Measurements from ENCODE around the gene FOCAD.

DNA sequence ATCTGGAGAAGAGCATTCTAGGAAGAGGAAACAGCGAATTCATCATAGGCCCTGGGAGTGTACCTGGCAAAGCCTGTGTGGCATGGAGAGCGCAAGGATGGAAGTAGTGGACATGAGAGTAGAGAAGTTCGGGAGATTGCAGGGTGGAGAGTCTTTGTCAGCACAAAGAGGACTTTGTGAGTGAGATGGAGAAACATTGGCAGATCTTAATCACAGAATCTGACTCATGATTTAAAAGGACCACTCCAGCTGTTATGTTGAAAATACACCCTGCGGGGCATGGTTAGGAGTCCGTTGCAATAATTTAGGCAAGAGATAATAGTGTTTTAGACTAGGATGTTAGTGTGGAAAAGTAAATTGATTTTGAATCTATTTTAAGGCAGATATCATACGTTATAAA, 230.5 kb downstream of the FOCAD start:
- TF ChIP-seq EZH2 (IDR thresholded peaks at IDR 0.05; ENCODE audit: low read length, unreplicated experiment) (no peak), EZH2phosphoT487 (IDR thresholded peaks at IDR 0.05; ENCODE audit: borderline replicate concordance, low read length) (no peak)
- TF ChIP-seq, protein P1, sequence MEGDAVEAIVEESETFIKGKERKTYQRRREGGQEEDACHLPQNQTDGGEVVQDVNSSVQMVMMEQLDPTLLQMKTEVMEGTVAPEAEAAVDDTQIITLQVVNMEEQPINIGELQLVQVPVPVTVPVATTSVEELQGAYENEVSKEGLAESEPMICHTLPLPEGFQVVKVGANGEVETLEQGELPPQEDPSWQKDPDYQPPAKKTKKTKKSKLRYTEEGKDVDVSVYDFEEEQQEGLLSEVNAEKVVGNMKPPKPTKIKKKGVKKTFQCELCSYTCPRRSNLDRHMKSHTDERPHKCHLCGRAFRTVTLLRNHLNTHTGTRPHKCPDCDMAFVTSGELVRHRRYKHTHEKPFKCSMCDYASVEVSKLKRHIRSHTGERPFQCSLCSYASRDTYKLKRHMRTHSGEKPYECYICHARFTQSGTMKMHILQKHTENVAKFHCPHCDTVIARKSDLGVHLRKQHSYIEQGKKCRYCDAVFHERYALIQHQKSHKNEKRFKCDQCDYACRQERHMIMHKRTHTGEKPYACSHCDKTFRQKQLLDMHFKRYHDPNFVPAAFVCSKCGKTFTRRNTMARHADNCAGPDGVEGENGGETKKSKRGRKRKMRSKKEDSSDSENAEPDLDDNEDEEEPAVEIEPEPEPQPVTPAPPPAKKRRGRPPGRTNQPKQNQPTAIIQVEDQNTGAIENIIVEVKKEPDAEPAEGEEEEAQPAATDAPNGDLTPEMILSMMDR (conservative IDR thresholded peaks at IDR 0.05; ENCODE audit: low read depth, low read length) = no peak

Measured in PC-3 (cell line).